Transverse colon (tissue), 4 donors: Measurements from ENCODE around the gene SPECC1. TPM values are rescaled to one million over a fixed set of nuclear protein-coding genes. Genes with fewer than 3 reads are reported as not detected.

Experiments used
- DNase-seq: peaks from one replicate; pipeline ENCODE4 v3.0.0-alpha.2; 2019
- H3K27ac ChIP-seq, 4 donors: fragments of 200-600 bp; sonication (generic); 2 replicates each; pipeline ENCODE4 v1.5.1; 2016 to 2018; ENCODE audit warnings: inconsistent platforms in 4 of 4
- H3K27me3 ChIP-seq: fragments of 200-600 bp; sonication (generic); 2 replicates; pipeline ENCODE4 v1.5.1; 2017; ENCODE audit warnings: inconsistent platforms
- H3K36me3 ChIP-seq, 4 donors: fragments of 200-600 bp; sonication (generic); 2 replicates each; pipeline ENCODE4 v1.5.1; 2017 to 2019; ENCODE audit warnings: inconsistent platforms in 4 of 4
- H3K4me1 ChIP-seq, 4 donors: fragments of 200-600 bp; sonication (generic); 2 replicates each; pipeline ENCODE4 v1.5.1; 2017 to 2020; ENCODE audit warnings: inconsistent platforms in 4 of 4
- H3K4me3 ChIP-seq, 4 donors: fragments of 200-600 bp; sonication (generic); 1 replicate in 1 of 4; 2 replicates in 3 of 4; pipeline versions ENCODE4 v1.5.1 to v1.6.1; 2017 to 2019; ENCODE audit warnings: inconsistent platforms in 4 of 4
- H3K9me3 ChIP-seq, 2 donors: fragments of 200-600 bp; sonication (generic); 2 replicates each; pipeline ENCODE4 v1.5.1; 2017 to 2019; ENCODE audit warnings: inconsistent platforms in 2 of 2
- CTCF ChIP-seq, 5 experiments: fragments of 200-600 bp in 3 of 5; fragments of 450-650 bp in 2 of 5; sonication (generic) in 3 of 5; IDR thresholded peaks; 1 replicate in 2 of 5; 2 replicates in 3 of 5; pipeline ENCODE4 v1.5.1; 2016 to 2017; ENCODE audit warnings: antibody characterized with exemption in 5 of 5, inconsistent platforms in 3 of 5, mild to moderate bottlenecking in 2 of 5, moderate library complexity in 1 of 5
- EP300 ChIP-seq: sonication (generic); formaldehyde crosslinking; IDR thresholded peaks from one replicate; pipeline ENCODE4 v1.6.1; 2017; ENCODE audit warnings: antibody characterized with exemption, low read depth
- POLR2A ChIP-seq: fragments of 450-650 bp; IDR thresholded peaks from one replicate; pipeline ENCODE4 v1.6.1; 2016; ENCODE audit warnings: antibody characterized with exemption, mild to moderate bottlenecking, moderate library complexity
- POLR2AphosphoS5 ChIP-seq, 3 donors: sonication (generic); formaldehyde crosslinking; IDR thresholded peaks; one replicate each; pipeline ENCODE4 v1.6.1; 2016; ENCODE audit warnings: antibody characterized with exemption in 3 of 3
- WGBS, 2 donors: methylation state at CpG; one replicate each; pipeline ENCODE4 v1.1.5; 2018; ENCODE audit warnings: low coverage in 1 of 2; 5-methylcytosine and 5-hydroxymethylcytosine counted together
- in situ Hi-C, 4 donors: fragments of 200-750 bp; cut with MboI; loops; one replicate each; pipeline versions ENCODE4 v1.15.0 to v1.15.1; 2017; ENCODE audit warnings: low sequenced_read_pairs in 3 of 4, low pct_ligation_motif_present in 1 of 4, low pct_unique_long_range_greater_than_20kb in 1 of 4
- intact Hi-C: fragments of 100-400 bp; cut with DNase I; formaldehyde crosslinking; loops from one replicate; pipeline ENCODE4 v1.15.1; 2023; ENCODE audit warnings: low total_unique reads
- total RNA-seq, 4 donors: library from RNA; depleted of rRNA; stranded (reverse); fragments of >200 nt; gene quantifications; one replicate each; pipeline ENCODE4 v1.1.0, GENCODE V29; 2016

Gene SPECC1
- total RNA-seq, 4 donors from 2014 or later = 117 to 141 (median 125) TPM

- H3K4me3 ChIP-seq = no peak overlapping the region
- intact Hi-C loops (no loop called here), in situ Hi-C loops (no loop called here)
- WGBS, 2 donors = 73 to 100% methylated on average over 1 to 4 of the region's 4 CpGs
- peaks cover 12 to 38% (median 23%) of the 10 kb centered on the region in 4 donors for H3K4me1 ChIP-seq
- TF ChIP-seq CTCF (IDR thresholded peaks at IDR 0.05) = no peak
- no peak for TF ChIP-seq POLR2AphosphoS5 (IDR thresholded peaks at IDR 0.05)
- TF ChIP-seq POLR2A = no peak
- no peak for TF ChIP-seq EP300
- H3K27me3 ChIP-seq = no peaks in the 10 kb centered on the region
- no peak overlapping the region for H3K27ac ChIP-seq
- no peaks in the 10 kb centered on the region for H3K36me3 ChIP-seq
- no peak for DNase-seq
- H3K9me3 ChIP-seq = no peaks in the 10 kb centered on the region
Measured at GRCh38 chr17:20187049-20187448, 177.9 kb downstream of the SPECC1 start.

DNA sequence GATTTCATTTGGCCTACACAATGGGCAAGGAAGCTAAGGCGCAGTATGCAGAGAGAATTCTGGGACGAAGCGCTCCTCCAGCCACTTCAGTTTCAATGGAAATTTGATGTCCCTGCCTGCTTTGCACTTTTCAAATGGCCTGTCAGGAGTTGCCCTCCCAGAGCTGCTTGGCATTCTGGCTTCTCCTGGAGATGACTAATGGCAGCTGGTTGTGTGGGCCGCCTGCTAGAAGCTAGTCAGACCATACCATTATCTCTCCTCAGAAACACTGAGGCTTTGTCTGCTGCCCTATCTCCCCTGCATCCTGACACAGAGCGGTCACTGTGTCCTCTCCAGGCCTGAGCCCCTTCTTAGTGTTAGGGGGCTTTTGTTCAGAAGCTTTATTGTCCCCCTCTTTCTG, 180.1 kb downstream of the SPECC1 start:
- TF ChIP-seq POLR2A (no peak), POLR2AphosphoS5 (IDR thresholded peaks at IDR 0.05) (no peak), EP300 (no peak), CTCF (IDR thresholded peaks at IDR 0.05) (no peak)
- H3K27ac ChIP-seq = peak overlapping the region; percentile 72 to 86 (median 81)
- 86% methylated on average over 5 of the region's 5 CpGs; no CpG with 5 or more reads in 1 of the 2 donors for WGBS, 2 donors
- no peaks in the 10 kb centered on the region for H3K9me3 ChIP-seq
- in situ Hi-C loops = no loop called here
- no peak overlapping the region for H3K4me3 ChIP-seq
- H3K27me3 ChIP-seq = no peaks in the 10 kb centered on the region
- no peak for DNase-seq
- no peaks in the 10 kb centered on the region for H3K36me3 ChIP-seq
- intact Hi-C loops = no loop called here
- peaks cover 15 to 58% (median 38%) of the 10 kb centered on the region in 4 donors for H3K4me1 ChIP-seq

- Histone ChIP-seq H3K27me3 (no peaks in the 10 kb centered on the region), H3K4me1 (peaks cover 15 to 64% (median 41%) of the 10 kb centered on the region in 4 donors), H3K36me3 (no peaks in the 10 kb centered on the region), H3K9me3 (no peaks in the 10 kb centered on the region), H3K27ac (peak overlapping the region; percentile 72 to 86 (median 81)), H3K4me3 (peak overlapping the region in 1 of 4 donors; percentile 2)
- TF ChIP-seq CTCF (IDR thresholded peaks at IDR 0.05) (no peak), POLR2A (no peak), POLR2AphosphoS5 (IDR thresholded peaks at IDR 0.05) (peak in 2 of 3 donors; percentile 33 to 44), EP300 (no peak)
- DNase-seq = no peak
- intact Hi-C loops = no loop called here
- 35 to 53% methylated on average over 2 of the region's 2 CpGs for WGBS, 2 donors
- in situ Hi-C loops = no loop called here
Measured at GRCh38 chr17:20189979-20190378, 180.8 kb downstream of the SPECC1 start.

GRCh38 chr17:20190605-20191004, 181.4 kb downstream of the SPECC1 start:
- WGBS, 2 donors = 37 to 57% methylated on average over 2 to 3 of the region's 3 CpGs
- no peaks in the 10 kb centered on the region for H3K27me3 ChIP-seq
- peaks cover 15 to 67% (median 41%) of the 10 kb centered on the region in 4 donors for H3K4me1 ChIP-seq
- no peak for TF ChIP-seq POLR2AphosphoS5 (IDR thresholded peaks at IDR 0.05)
- TF ChIP-seq CTCF (IDR thresholded peaks at IDR 0.05) = no peak
- TF ChIP-seq POLR2A = no peak
- no peak for TF ChIP-seq EP300
- no peak for DNase-seq
- in situ Hi-C loops = no loop called here
- intact Hi-C loops = no loop called here
- H3K27ac ChIP-seq = peak overlapping the region; percentile 72 to 86 (median 81)
- H3K9me3 ChIP-seq = no peaks in the 10 kb centered on the region
- H3K36me3 ChIP-seq = no peaks in the 10 kb centered on the region
- H3K4me3 ChIP-seq = peak overlapping the region in 1 of 4 donors; percentile 2
